Endothelial cell of umbilical vein (primary cell): ENCODE data around the gene LCMT1. TPM values are rescaled to one million over a fixed set of nuclear protein-coding genes. Genes with fewer than 3 reads are reported as not detected.
A peak's percentile ranks its signal among the peaks of the same experiment; 100 is the strongest.

Experiments used
- BruUV-seq: library from RNA; stranded (reverse); fragments of 400-500 nt; replicated peaks from 2 replicates; lab custom pipeline; 2021; lab: Mats Ljungman, UMichigan
- CTCF ChIA-PET: fragments of 300-600, 350-600 bp; sonication (Branson Sonifier 250); formaldehyde crosslinking; loops from one replicate; lab custom pipeline; 2021; ENCODE audit warnings: antibody characterized with exemption, inconsistent platforms; lab: Charles Lee
- POLR2A ChIA-PET: fragments of 300-600, 350-600 bp; sonication (Branson Sonifier 250); formaldehyde crosslinking; loops from one replicate; lab custom pipeline; 2021; ENCODE audit warnings: antibody characterized with exemption, inconsistent platforms; lab: Charles Lee
- DNase-seq: peaks from one replicate; pipeline ENCODE4 v3.0.0-alpha.2; 2011; ENCODE audit warnings: low read depth, low spot score
- FAIRE-seq: peaks from 2 replicates; lab custom pipeline; 2011; peaks lifted over from hg19 to GRCh38; lab: Jason Lieb, UNC
- H2AFZ ChIP-seq: 2 replicates; pipeline ENCODE4 v1.6.0; 2012; ENCODE audit warnings: low read depth, low read length, control low read depth, inconsistent platforms
- H3K27ac ChIP-seq: 2 replicates; pipeline ENCODE4 v1.5.1; 2011; ENCODE audit warnings: low read depth, mild to moderate bottlenecking, control low read depth, low read length, moderate library complexity; ENCODE audit not compliant: insufficient read depth
- H3K27me3 ChIP-seq, 2 experiments: 2 replicates each; pipeline versions ENCODE4 v1.6.0 to v1.6.1; 2011; ENCODE audit warnings: low read length in 2 of 2, mixed read lengths in 1 of 2; ENCODE audit not compliant: control insufficient read depth in 2 of 2, insufficient read depth in 2 of 2
- H3K36me3 ChIP-seq, 2 experiments: 2 replicates in 1 of 2; 3 replicates in 1 of 2; pipeline ENCODE4 v1.5.1; 2011; ENCODE audit warnings: low read length in 2 of 2, mild to moderate bottlenecking in 1 of 2, moderate library complexity in 1 of 2; ENCODE audit not compliant: control insufficient read depth in 2 of 2, insufficient read depth in 2 of 2; ENCODE audit errors: extremely low read depth in 1 of 2
- H3K4me1 ChIP-seq: 3 replicates; pipeline ENCODE4 v1.5.1; 2011; ENCODE audit warnings: mild to moderate bottlenecking, low read length; ENCODE audit not compliant: control insufficient read depth, insufficient read depth; ENCODE audit errors: extremely low read depth
- H3K4me2 ChIP-seq: 2 replicates; pipeline ENCODE4 v1.6.1; 2011; ENCODE audit warnings: low read length, control low read depth, mixed read lengths; ENCODE audit not compliant: insufficient read depth
- H3K4me3 ChIP-seq, 3 experiments: fragments of 200-600 bp in 1 of 3; sonication (generic), shearing (Covaris generic) in 1 of 3; replicated peaks in 1 of 3; 2 replicates each; pipeline ENCODE4 v1.5.1; 2011 to 2016; ENCODE audit warnings: control low read depth in 3 of 3, low read length in 3 of 3, mild to moderate bottlenecking in 2 of 3, inconsistent platforms in 1 of 3, low read depth in 1 of 3, moderate library complexity in 1 of 3; ENCODE audit not compliant: insufficient read depth in 1 of 3
- H3K79me2 ChIP-seq: 2 replicates; pipeline ENCODE4 v1.6.0; 2012; ENCODE audit warnings: low read length, inconsistent platforms; ENCODE audit not compliant: control insufficient read depth, insufficient read depth
- H3K9ac ChIP-seq: replicated peaks from 2 replicates; pipeline ENCODE3; 2011; ENCODE audit warnings: low read length, control low read depth; ENCODE audit not compliant: insufficient read depth; ENCODE audit errors: extremely low read depth
- H3K9me1 ChIP-seq: replicated peaks from 3 replicates; pipeline ENCODE4 v1.6.0; 2011; ENCODE audit warnings: mild to moderate bottlenecking, low read length; ENCODE audit not compliant: control insufficient read depth, insufficient read depth; ENCODE audit errors: extremely low read depth
- H3K9me3 ChIP-seq: replicated peaks from 2 replicates; pipeline ENCODE4 v1.5.1; 2012; ENCODE audit warnings: low read length, inconsistent platforms; ENCODE audit not compliant: control insufficient read depth, insufficient read depth
- H4K20me1 ChIP-seq: replicated peaks from 2 replicates; pipeline ENCODE3; 2011; ENCODE audit warnings: mild to moderate bottlenecking, low read length; ENCODE audit not compliant: control insufficient read depth, insufficient read depth; ENCODE audit errors: extremely low read depth
- CTCF ChIP-seq, 2 donors: IDR thresholded peaks; 1 replicate in 1 of 2; 2 replicates in 1 of 2; pipeline ENCODE4 v1.5.1; 2011; ENCODE audit warnings: low read length in 2 of 2, mild to moderate bottlenecking in 2 of 2, moderate library complexity in 2 of 2, control low read depth in 1 of 2, inconsistent platforms in 1 of 2, low read depth in 1 of 2; ENCODE audit not compliant: insufficient read depth in 1 of 2; ENCODE audit errors: extremely low read depth in 1 of 2
- GATA2 ChIP-seq: IDR thresholded peaks from 2 replicates; pipeline ENCODE4 v1.7.0; 2011; ENCODE audit warnings: low read depth, mild to moderate bottlenecking, moderate library complexity, mixed read lengths, low read length; ENCODE audit not compliant: insufficient read length, insufficient read depth
- MYC ChIP-seq: IDR thresholded peaks from one replicate; pipeline ENCODE4 v1.6.1; 2011; ENCODE audit warnings: mild to moderate bottlenecking, low read depth, low read length
- POLR2A ChIP-seq: IDR thresholded peaks from 2 replicates; pipeline ENCODE4 v1.6.1; 2012; ENCODE audit warnings: low read depth, mild to moderate bottlenecking, control low read depth, low read length
- dilution Hi-C: fragments of 300-500 bp; cut with MboI; formaldehyde crosslinking; loops from one replicate; pipeline ENCODE4 v1.15.0; 2019; ENCODE audit warnings: low sequenced_read_pairs; ENCODE audit not compliant: extremely low pct_ligation_motif_present
- intact Hi-C: fragments of 100-400 bp; cut with micrococcal nuclease; formaldehyde crosslinking; loops from one replicate; pipeline ENCODE4 v1.10.0; 2022
- polyA plus RNA-seq, 4 experiments: library from polyadenylated mRNA; depleted of rRNA in 3 of 4; stranded (reverse) in 3 of 4; unstranded in 1 of 4; fragments of >200 nt; gene quantifications; 2 replicates each; pipeline versions ENCODE4 v1.2.1 to v1.2.3, GENCODE V29; 2011 to 2012; ENCODE audit warnings: missing spikeins in 1 of 4
- total RNA-seq: library from RNA; stranded (reverse); gene quantifications from 2 replicates; pipeline ENCODE4 v1.2.3, GENCODE V29; 2021
- TF ChIP-seq, protein P1 (sequence below): IDR thresholded peaks from 2 replicates; pipeline ENCODE4 v1.6.1; 2011; ENCODE audit not compliant: insufficient read depth, insufficient read length

The LCMT1 gene
- total and polyA plus RNA-seq, 2 donors (not counting 3 experiments of a cell fraction or from before 2014, with no cell fraction given), result 23.5 to 36.2 TPM

DNA sequence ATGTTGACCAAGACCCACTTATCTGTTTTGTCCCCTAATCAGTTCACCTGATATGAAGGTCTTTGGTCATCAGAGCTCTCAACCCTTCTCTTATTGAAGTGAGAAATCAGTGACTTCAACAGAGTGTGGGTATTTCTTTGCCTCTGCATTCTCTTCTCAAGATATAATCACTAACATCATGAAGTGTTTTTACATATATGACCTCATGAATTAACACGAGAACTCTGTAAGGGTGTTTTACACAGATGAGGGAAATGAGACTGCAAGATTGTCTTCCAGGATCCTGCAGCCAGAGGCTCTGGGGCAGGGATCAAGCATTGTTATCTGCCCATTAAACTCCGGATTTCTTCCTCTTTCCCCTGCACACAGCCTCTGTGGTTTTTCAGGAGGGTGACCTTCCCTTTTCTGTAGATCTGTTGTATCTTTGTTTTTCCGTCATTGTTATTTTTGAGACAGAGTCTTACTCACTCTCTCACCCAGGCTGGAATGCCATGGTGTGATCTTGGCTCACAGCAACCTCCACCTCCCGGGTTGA is 22.7 kb downstream of the LCMT1 start:
- POLR2A ChIA-PET, result no interaction called here
- DNase-seq (no peak), FAIRE-seq (peak; percentile 28)
- Histone ChIP-seq H3K4me3 (no peak overlapping the region), H4K20me1 (no peaks in the 10 kb centered on the region), H3K27ac (peak overlapping the region; percentile 14), H3K4me2 (no peak overlapping the region), H3K36me3 (peaks cover 0 to 5% of the 10 kb centered on the region in 2 experiments), H2AFZ (no peak overlapping the region), H3K9me3 (no peaks in the 10 kb centered on the region), H3K9me1 (no peaks in the 10 kb centered on the region), H3K79me2 (no peaks in the 10 kb centered on the region), H3K27me3 (no peaks in the 10 kb centered on the region), H3K9ac (no peak overlapping the region), H3K4me1 (peaks cover 3% of the 10 kb centered on the region)
- CTCF ChIA-PET, result no interaction called here
- dilution Hi-C loops (no loop called here), intact Hi-C loops (no loop called here)
- no peak for TF ChIP-seq POLR2A
- no peak for TF ChIP-seq GATA2
- TF ChIP-seq MYC, result no peak
- TF ChIP-seq, protein P1, sequence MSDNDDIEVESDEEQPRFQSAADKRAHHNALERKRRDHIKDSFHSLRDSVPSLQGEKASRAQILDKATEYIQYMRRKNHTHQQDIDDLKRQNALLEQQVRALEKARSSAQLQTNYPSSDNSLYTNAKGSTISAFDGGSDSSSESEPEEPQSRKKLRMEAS, result no peak
- no peak for TF ChIP-seq CTCF (IDR thresholded peaks at IDR 0.05; ENCODE audit: extremely low read depth in 1 of 2, insufficient read depth in 1 of 2, low read depth in 1 of 2, low read length in 2 of 2)
- no TSS peak for BruUV-seq
